ENCODE data around the gene TFPI.
A peak's percentile ranks its signal among the peaks of the same experiment; 100 is the strongest.

The TFPI gene

DNA sequence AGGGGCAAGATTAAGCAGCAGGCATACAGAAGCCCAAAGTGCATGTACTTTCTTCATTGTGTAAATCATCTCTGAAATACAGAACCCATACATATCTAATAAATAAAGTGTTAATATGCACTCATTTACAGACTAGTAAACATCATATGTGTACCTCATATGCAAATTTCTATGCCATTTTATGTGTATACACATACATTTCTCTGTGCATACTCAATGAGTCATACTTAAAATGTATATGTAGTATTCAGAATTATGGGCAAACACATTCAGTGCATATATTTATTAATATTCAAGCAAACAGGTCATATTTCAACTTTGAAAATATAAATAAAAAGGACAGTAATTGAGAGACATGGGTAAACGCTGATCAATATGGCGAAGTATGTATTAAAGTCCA is 50.5 kb downstream of the TFPI start:
- no peak for DNase-seq (ENCODE audit: low spot score)

DNA sequence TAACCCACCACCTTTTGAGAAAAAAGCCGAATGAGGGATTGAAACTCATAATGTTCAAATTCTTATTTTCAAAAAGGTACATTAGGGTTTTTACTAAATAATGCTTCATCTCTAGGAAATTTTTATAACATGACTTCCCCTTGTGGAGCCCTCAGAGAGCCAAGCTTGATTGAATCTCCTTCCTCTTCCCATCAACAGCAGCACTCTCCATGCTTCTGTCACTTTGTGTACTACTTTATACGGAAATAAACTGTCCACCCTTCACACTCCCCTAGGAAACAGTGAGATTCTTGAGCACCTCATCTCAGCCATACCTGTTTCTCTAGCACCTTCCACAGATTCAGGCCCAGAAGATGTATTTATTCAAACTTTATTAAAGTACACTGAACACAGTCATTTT is 51.8 kb downstream of the TFPI start:
- DNase-seq (ENCODE audit: low spot score): no peak

DNA sequence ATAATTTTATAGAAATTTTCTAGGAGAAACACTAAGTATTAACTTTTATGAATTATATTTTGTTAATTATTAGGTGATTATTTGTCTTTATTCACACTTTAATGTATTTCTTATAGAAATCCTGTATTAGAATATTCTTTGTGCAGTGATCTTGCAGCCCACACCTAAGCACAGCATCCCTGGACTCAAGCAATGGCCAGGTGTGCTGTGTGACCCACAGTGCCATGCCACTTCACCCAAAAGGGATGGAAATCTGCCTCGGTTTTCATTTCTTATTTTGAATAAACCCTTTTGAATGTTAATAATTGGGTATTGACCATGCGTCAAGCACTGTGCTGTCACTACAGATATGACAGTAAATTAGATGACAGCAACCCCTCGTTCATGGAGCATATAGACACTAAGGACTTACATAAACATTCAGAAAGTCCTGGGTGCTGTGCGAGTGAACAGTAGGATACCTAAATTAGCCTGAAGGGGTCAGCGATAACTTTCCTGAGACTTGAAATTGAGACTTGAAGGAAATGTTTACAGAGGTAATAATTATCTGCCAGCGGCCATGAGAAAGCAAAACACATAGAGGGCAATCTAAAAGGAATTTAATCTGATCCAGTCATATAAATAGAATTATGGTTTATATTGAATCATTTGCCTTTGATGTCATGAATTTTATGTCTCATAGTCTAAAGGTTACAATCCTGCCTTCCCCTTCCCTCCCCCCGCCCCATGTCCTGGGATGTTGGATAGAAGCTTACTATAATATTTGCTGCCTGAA is 53.5 kb downstream of the TFPI start:
- peak; percentile 58 for DNase-seq (ENCODE audit: low spot score)

DNA sequence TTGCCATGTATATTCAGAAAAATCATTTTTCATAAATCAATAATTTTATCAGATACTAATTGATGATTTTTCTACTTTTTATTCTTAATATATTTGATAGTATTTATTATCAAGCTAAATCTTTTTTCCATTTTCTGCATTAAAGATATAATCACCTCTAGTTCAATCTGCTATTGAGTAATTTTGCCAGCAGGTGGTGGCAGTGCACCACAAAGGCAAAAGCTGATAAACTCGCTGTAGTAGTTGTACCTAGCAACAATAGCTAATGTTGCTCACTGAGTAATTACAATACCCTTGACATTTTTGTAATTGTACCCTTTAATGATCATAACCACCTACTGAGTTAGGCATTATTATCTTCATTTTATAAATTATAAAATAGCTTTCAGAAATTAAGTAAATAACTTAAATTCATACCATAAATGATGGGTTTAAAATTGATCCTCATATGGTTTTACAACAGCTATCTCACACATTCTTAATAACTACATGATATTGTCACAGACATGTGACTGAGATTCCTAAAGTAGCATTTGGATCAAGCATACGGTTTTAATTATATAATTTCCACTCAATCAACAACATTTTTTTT is 54.2 kb downstream of the TFPI start:
- peak; percentile 75 for DNase-seq (ENCODE audit: low spot score)

DNA sequence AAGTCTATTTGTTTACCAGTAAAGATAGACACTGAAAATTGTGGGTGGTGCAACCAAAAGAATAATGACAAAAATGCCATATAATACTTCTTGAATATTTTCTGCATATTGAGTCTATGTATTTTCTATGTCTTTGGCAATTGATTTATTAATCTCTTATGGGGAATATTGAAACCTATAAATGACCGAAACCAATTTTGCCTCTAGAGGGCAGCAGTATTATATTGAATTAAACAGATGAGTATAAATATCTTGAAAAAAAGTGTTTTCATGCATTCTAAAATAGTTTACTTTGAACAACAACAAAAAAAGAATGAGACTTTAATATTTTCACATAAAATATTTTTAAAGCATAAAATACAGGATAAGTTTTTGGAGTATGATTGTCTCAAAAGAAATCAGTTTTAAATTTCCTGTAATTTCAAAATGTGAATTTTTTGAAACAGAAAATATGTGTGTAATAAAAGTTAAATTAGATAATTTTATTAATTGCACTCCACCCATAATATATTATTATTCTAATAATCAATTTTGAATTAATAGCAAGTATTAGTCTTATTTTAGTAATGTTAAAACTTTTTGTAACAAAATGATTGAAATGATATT is 56.3 kb downstream of the TFPI start:
- peak; percentile 52 for DNase-seq (ENCODE audit: low spot score)

DNA sequence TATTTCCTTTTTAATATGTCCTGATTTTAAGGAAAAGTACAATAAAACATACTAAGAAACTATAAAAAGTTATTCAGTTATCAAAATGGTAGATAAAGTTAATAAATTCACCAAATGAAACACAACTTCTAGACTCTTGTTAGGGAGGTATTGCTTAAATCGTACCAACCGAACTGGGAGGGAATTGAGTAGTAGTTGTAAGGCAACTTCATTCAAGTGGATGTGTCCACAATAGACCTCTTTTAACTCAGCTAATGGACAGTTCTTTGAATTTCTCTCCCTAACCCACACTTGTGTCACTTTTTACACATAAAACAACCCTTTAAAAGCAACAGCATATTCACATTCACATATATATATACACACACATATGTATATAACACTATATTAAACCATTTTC is 57.1 kb downstream of the TFPI start:
- no peak for DNase-seq (ENCODE audit: low spot score)

DNA sequence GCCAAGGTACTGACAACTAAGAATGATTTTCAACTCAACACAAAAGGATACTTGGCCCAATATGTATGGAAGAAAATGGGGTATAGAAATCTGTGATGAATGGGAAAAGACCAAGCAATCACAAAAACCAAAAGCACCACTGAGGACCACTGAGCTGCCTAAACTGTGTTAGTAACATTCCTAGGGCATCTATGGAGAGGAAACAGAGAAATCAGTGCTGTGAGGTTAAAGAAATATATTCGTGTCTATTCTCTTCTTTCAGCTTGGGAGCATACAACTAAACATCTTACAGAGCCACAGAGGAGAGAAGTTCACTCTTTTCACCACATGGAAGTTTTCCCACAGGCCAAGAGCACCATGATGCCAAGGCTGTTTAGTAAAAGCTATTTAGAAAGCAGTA is 58.9 kb downstream of the TFPI start:
- no peak for DNase-seq (ENCODE audit: low spot score)

DNA sequence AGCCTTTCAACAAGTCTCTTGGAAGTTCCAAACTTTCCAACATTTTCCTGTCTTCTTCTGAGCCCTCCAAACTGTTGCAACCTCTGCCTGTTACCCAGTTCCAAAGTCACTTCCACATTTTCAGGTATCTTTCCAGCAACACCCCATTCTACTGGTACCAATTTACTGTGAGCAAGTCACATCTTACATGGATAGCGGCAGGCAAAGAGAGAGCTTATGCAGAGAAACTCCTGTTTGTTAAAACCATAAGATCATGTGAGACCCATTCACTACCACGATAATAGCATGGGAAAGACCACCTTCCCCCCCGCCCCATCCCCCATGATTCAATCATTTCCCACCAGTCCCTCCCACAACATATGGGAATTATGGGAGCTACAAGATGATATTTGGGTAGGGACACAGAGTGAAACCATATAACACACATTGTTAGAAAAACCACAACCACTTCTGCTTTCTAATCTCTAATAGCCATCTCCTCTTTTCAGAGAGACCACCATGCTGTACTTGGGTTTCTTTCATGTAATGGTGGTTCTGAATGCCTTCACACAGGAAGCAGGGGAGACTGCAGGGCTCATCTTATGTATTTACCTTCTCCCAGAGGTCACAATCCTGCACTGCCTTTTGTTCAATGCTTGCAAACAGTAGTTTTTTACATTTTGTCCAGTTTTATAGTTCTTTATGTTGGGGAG is 60.2 kb downstream of the TFPI start:
- no peak for DNase-seq (ENCODE audit: low spot score)

DNA sequence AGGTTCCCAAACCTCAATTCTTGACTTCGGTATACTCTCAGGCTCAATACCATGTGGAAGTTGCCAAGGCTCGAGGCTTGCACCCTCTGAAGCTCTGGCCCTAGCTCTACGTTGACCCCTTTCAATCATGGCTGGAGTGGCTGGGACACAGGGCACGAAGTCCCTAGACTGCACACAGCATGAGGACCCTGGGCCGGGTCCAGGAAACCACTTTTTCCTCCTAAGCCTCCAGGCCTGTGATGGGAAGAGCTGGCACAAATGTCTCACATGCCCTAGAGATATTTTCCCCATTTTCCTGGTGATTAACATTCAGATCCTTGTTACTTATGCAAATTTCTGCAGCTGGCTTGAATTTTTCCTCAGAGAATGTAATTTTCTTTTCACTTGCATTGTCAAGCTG is 61.1 kb downstream of the TFPI start:
- DNase-seq (ENCODE audit: low spot score): no peak

DNA sequence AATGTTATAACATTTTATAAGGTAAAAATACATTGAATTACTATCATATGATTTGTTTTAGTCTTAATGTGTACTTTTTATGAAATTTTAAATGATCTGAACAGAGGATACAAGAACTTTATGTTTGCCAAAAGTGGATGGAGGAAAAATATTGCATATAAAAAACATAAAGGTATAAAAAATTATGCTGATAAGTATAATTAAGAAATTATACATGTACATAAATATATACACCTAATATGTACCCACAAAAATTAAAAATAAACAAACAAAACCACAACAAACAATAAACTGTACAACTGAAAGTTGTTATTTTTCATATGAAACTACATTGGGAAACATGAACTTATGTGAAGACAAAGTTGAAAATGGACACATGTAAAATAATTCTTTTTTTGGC is 68.0 kb downstream of the TFPI start:
- DNase-seq (ENCODE audit: low spot score): no peak

DNA sequence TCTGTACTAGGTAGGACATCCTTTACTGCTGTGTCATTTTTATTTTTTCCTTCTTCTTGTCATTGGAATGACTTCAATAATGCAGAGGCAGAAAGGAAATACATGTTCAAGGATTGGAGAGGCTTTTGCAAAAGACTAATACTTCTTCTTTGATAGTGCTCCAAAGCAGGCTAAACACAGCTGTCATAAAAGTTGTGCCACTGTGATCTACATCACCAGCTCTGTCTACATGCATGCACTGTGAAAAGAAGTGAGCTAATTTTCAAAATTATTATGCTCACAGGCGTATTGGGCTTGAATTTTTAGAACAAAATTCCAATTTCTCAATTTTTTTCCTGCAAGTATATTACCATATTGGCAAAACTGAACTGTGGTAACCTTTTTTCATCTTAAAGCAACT is 68.7 kb downstream of the TFPI start:
- DNase-seq (ENCODE audit: low spot score): no peak

DNA sequence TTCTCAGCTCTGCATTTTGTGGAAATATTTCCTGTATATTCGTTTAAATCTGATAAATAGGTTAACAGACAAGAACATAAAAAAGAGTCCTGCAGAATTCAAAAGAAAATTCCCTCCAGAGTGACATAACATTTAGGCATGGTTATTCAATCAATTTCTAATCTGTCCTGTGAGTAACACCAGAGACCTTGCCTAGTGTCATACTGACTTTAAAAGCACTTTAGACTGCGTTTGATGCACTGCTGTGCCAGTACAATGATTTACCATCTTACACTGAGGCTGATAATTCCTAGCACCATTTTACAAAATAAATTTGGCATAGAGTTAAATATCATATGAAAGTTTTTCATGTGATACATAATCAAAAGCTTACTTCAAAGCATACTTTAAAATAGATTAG is 70.7 kb downstream of the TFPI start:
- no peak for DNase-seq (ENCODE audit: low spot score)

DNA sequence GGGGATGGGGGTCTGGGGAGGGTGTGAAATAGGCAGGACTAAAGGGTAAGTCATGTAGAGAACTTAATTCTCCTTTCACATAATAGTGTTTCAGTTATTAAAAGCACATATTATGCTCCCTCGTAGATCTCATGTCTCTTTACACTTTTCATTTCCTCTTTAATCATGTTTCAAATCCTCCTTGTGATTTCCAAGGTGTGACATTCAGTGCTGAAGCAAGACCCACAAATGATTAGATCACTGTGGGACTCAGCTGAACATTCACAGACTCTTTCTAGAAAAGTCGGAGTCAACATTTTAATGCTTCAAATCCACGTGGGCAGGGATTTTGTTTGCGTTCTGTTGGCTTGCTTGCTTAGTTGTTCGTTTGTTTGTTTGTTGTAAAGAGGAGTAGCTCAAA is 71.4 kb downstream of the TFPI start:
- no peak for DNase-seq (ENCODE audit: low spot score)

DNA sequence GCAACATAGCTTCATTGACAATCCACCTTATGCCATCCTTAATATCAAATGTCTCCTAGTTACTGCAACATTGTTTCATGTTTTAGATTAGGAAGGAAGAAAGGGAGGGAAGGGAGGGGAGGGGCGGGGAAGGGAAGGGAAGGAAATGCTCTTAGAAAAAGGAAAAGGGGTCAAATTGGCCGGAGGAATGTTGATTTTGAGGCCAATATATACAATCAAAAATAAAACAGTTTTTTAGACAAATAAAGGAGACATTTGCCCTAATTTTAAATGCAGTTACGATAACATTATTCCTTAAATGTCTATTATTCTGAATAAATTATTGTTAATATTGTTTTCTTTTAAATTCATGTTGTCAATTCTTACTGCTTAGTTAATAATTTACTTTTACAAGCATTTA is 72.7 kb downstream of the TFPI start:
- no peak for DNase-seq (ENCODE audit: low spot score)

DNA sequence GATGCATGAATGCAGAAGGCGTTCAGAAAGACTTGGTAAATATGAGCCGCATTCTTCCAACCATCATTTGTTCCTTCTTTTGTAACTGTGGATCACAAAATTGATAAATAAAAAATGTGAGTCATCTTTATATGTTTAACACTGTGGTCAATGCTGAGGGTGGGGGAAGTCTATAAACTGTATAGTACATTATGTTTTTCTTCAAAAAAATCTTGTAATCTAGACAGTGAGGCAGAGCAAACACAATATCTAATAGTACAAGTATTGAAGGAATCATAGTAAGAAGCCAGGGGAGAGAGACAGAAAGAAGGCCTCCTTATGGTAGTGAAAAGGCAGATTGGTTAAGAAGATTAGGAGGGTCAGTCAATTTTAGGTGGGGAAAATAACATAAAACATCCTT is 75.5 kb downstream of the TFPI start:
- DNase-seq (ENCODE audit: low spot score): no peak

DNA sequence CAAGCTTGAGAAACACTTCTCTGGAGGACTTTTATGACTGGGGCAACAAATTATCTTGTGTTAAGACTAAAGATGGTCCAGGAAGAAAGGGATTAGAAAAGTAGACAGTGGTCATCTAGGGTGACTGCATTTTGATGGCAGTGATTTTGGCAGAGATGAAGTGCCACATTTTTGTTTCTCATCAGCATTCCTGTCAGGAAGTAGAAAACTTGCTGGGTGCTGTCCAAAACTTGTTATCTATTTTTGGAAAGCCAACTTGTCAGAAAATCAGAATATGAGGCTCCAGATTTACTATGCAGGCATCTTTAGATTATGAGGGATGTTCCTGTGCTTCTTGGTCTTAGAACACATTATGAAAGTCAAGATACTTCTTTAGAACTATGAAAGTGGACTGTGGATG is 77.2 kb downstream of the TFPI start:
- DNase-seq (ENCODE audit: low spot score): no peak

DNA sequence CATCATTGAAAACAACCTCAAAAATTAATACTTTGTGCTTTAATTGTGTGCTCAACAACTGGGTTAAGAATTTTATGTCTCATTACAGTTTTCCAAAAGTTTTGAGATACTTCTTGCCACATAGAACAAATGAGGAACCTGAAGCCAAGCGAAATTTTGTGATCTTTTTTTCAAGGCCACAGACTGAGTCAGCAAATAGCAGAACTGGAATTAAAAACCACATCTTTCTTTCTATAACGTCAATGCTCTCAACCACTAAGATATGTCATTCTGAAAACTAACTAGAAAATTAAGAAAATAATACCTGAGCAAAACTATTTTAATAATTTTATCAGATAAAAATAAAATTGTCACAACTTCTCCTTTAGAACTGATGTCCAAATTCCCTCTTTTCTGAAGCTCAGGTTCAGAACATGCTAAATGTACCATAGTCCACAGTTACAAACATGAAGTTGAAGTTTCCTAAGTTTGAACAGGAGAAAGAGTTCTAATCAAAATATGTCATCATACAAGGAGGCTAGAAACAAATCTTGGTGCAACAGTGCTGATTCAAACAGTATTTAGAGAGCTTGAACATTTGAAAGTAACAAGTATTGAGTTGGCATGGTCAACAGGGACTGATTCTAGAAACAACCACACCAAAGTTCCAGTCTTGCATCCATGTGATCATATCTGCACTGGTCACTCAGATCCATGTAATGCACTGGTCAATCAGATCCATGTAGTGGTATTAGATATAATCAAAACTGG is 78.6 kb downstream of the TFPI start:
- no peak for DNase-seq (ENCODE audit: low spot score)

DNA sequence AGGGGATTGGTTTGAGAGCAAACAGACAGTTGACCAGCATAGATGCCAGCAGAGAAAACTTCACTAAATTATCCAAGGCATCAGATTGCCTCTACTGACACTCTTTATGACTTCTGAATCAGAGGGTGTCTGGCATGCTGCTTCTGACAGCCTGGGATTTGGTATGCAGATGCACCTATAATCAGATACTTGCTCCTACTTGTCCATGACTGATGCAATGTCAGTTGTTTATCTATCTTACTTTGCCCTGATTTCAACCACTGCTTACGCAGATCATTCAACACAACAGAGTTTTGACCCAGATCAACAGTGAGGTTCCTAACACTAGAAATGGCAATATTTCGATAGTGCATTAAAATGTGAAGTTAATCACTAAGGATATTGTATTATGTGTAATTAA is 83.5 kb downstream of the TFPI start:
- DNase-seq (ENCODE audit: low spot score): no peak

DNA sequence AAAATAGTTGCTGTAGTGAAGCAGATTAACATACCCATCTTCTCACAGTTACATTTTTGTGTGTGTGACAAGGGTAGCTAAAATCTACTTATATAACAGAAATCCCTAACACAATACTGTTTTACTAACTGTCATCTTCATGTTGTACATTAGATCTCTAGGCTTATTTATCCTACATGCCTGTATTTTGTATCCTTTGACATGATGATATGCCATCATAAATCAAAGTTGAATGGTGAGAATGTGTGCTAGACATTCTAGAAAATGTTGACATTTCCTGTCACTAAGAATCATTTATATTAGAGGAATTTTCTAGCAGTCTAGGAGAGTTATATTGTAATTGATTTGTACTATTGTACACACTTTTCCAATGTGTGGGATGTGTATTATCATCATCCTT is 84.7 kb downstream of the TFPI start:
- no peak for DNase-seq (ENCODE audit: low spot score)

DNA sequence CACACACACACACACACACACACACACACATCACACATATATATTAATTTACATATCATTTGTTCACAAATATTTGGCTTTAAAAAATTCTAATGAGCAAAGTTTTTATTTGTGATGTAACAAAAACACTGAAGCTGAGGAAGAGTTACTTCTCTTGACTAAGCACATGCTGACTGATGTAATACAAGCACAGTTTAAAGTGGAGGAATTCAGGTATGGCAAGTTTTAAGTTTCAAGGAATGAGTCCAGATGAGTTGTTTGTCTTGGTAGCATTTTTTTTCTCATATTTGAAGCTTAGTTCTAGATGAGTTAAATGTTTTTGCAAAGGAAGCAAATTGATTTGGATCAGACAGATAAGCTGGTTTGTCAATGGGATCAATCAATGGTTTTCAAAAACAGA is 86.0 kb downstream of the TFPI start:
- no peak for DNase-seq (ENCODE audit: low spot score)

DNA sequence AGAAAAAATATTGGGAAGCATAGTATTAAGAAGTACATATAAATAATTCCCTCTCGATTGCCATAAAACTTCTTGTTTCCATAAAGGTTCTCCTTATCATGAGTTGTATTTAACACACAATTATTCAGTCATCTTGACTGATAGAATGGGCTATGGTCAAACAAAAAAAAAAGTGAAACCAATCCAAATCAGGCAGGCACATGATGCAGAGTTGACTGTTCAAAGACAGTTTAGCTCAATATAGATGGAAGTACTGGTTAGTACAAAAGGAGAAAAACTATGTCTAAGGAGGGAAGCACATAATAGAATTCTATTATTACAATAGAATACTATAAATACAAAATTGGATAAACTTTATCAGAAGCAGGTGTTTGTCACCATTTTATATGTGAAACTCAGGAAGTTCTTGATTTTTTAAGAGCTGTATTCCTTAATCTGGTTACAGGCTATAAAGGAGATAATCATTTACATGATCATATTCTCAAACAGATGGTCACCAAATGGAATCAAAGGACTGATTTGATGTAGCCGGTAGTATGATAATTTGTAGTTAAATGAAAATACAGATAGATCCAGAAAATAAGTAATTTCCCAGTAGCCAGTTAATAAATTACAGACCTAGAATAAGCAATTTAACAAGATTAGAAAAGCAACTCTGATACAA is 88.0 kb downstream of the TFPI start:
- no peak for DNase-seq (ENCODE audit: low spot score)

DNA sequence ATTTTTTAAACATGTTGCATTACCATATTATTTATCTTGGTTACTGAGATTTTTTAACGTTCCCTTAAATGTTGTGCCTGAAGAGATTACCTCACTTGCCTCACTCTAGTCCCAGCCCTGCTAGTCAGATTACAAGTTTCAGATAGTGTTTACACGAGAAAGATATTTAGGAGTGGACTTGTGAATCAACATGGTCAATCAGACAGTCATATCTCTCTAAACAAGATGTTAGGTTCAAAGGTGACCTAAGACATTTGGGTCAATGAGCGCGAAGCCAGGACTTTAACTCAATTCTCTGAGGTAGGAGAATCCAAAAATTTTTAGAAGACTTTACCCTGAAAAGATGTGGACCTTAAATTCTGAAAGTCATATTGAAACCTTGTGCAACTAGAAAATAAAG is 91.4 kb downstream of the TFPI start:
- no peak for DNase-seq (ENCODE audit: low spot score)
